ENCODE measurements around the gene IL21R.

Gene IL21R

GRCh38 chr16:27361987-27362386, 40.0 kb upstream of the IL21R start:
- ChIA-PET POLR2A (no interaction called here), CTCF (interaction anchor here (1.0 to 2.4 kb wide), 2 partner anchors 10 to 127 kb away, joined by 3 to 12 read pairs; no protein-coding TSS in a partner anchor)
- no peak for DNase-seq (ENCODE audit: low read depth, low spot score)
- no peak for TF ChIP-seq CTCF (IDR thresholded peaks at IDR 0.05; ENCODE audit: insufficient read depth, low read length, missing control alignments)
- no peak overlapping the region for H3K4me3 ChIP-seq (ENCODE audit: low read depth, low read length)

- no peak for DNase-seq (ENCODE audit: low read depth, low spot score)
- ChIA-PET POLR2A (no interaction called here), CTCF (interaction anchor here (2.4 kb wide), 1 partner anchor 128 kb away, joined by 12 read pairs; no protein-coding TSS in a partner anchor)
- H3K4me3 ChIP-seq (ENCODE audit: low read depth, low read length), result no peak overlapping the region
- no peak for TF ChIP-seq CTCF (IDR thresholded peaks at IDR 0.05; ENCODE audit: insufficient read depth, low read length, missing control alignments)
Observed at GRCh38 chr16:27362570-27363245, 39.3 kb upstream of the IL21R start.

GRCh38 chr16:27363246-27363632, 38.7 kb upstream of the IL21R start:
- DNase-seq (ENCODE audit: low read depth, low spot score), result no peak
- POLR2A ChIA-PET, result no interaction called here
- no peak for TF ChIP-seq CTCF (IDR thresholded peaks at IDR 0.05; ENCODE audit: insufficient read depth, low read length, missing control alignments)
- CTCF ChIA-PET, result interaction anchor here (1.1 to 2.4 kb wide), 2 partner anchors 9 to 128 kb away, joined by 3 to 12 read pairs; no protein-coding TSS in a partner anchor
- H3K4me3 ChIP-seq (ENCODE audit: low read depth, low read length), result no peak overlapping the region

GRCh38 chr16:27363797-27364196, 38.2 kb upstream of the IL21R start:
- no peak for DNase-seq (ENCODE audit: low read depth, low spot score)
- H3K4me3 ChIP-seq (ENCODE audit: low read depth, low read length), result no peak overlapping the region
- CTCF ChIA-PET, result interaction anchor here (1.1 kb wide), 1 partner anchor 9 kb away, joined by 3 read pairs; no protein-coding TSS in a partner anchor
- no peak for TF ChIP-seq CTCF (IDR thresholded peaks at IDR 0.05; ENCODE audit: insufficient read depth, low read length, missing control alignments)
- POLR2A ChIA-PET, result no interaction called here

- DNase-seq (ENCODE audit: low read depth, low spot score), result no peak
- CTCF ChIA-PET, result interaction anchor here (1.1 to 8.6 kb wide), 4 partner anchors 9 to 185 kb away, joined by 5 to 355 read pairs (median 46); no protein-coding TSS in a partner anchor
- no peak for TF ChIP-seq CTCF (IDR thresholded peaks at IDR 0.05; ENCODE audit: insufficient read depth, low read length, missing control alignments)
- no peak overlapping the region for H3K4me3 ChIP-seq (ENCODE audit: low read depth, low read length)
- POLR2A ChIA-PET, result no interaction called here
Observed at GRCh38 chr16:27364493-27365141, 37.4 kb upstream of the IL21R start.

Measured in AG04449 (cell line).